ENCODE data around the gene GRIA4.
"Not testable (repeated sequence)": the region's sequence is repeated elsewhere in the genome, so short reads cannot be mapped to it uniquely, and the experiment has no call there.

Gene GRIA4

DNA sequence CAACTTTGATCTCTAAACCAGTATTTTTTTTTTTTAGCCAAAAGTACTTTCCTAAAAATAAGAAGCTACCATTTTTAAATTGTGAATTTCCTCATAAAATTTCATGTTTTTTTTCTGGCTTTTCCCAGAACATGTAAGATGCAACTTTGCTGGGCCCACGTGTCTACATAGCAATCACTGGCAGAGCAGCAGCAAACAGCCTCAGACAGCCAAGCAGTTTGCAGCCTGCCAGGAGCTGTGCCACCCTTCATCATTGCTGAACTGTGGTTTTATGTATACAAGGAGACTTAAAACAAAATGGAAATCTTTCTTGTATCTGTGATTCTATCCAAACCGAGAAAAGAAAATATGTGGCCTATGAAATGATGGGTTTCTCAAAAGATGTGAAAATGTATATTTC, 110.2 kb downstream of the GRIA4 start:
- DNase-seq: no peak

DNA sequence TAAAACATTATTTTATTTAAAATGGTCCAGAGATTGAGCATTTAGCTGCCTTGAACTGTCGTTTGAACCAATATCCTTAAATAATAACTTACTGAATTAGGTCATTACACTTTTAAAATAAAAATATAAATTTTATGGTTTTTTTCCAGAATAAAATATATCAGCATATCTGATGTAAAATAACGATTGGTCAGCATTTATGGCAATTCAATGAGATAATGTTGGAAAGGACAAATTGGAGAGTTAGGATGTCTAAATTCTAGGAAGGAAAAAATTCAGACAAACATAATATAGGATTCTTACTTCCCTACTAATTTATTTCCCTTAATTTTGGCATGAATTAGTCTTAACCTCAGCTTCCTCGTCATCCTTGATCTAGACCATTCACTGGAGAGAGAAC, 113.4 kb downstream of the GRIA4 start:
- no peak for DNase-seq

DNA sequence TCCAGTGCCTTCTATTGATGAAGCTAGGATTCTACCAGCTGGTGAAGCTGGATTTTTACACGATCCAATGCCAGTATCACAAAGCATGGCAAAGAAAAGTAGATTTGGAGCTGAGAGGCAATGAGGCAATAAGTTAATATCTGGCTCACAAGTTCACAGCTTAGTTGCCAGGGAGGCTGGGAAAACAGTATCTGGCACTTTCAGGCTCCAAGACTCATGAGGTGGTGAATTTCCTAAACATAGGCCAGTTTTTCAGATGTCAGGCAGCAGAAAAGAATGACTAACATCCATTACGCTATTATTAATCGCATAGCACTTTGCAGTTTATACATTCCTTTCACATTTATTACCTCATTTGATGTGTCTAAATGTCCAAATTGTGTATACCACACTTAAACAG, 122.7 kb downstream of the GRIA4 start:
- DNase-seq: peak; percentile 1

DNA sequence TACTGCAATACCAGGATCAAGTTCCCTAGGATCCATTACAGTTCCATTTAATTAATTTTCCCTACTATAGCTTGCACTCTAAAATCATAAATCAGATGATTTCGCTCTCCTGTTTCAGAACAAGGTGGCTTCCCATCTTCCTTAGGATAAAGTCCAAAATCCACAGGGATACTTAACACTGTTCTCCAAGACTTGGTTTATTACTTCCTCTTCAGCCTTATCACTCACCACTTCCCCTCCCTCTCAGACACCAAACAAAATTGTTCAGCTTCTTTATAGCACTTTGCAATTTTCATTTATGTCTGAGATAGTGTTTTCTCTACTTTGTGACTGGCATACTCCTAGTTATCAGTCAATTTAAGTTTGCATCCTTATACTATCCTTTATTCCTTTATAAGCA, 124.6 kb downstream of the GRIA4 start:
- no peak for DNase-seq

DNA sequence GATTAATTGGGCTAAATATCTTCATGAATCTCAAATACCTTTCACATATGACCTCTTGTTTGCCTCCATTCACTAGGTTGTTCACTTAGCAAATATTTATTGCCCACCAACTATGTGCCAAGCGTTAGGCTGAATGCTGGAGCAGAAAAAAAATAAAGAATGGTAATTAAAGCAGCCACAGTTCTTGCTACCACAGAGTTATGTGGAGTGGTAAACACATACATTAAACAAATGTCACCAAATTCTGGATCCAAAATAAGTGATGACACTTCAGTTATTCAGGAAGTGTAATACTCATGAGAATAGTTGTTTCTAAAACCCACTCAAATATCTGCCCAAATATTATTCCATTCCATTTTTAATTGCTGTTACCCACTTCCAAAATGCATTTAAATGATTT, 128.4 kb downstream of the GRIA4 start:
- DNase-seq: no peak

DNA sequence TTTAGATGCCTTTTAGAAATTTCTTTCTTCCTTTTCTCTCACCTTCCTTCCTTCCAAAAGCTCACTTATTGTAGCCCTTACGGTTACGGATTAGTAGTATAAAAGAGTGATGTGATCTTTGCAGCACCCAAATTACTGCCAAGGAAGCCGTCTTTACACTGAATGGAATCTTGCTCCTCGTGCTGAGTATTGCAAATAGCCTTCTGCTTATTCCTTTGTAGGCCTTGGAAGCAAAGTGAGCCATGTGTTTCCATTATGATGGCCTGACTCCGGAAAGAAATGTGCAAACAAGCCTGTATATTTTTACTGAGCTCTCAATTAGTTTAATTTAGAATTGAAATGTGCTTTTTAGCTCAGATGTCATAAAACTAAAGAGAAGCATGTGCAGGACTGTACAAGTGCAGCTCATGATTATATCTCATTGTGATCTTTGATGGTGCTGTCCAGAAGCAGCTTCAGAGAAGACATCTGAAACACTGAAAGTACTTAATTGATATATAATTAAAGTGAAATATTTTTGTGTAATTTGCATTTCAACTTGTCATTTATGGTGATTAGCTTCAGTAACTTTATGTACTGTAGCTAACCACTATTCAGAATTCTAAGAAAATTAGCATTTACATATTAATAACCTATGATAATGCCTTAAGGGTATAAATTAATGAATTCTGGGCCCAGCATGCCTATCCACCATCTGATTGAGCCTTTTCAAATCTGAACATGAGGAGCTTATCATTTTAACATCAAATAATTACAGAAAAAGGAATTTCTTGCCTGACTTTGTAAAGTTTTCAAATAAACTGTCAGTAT, 129.3 kb downstream of the GRIA4 start:
- no peak for DNase-seq

DNA sequence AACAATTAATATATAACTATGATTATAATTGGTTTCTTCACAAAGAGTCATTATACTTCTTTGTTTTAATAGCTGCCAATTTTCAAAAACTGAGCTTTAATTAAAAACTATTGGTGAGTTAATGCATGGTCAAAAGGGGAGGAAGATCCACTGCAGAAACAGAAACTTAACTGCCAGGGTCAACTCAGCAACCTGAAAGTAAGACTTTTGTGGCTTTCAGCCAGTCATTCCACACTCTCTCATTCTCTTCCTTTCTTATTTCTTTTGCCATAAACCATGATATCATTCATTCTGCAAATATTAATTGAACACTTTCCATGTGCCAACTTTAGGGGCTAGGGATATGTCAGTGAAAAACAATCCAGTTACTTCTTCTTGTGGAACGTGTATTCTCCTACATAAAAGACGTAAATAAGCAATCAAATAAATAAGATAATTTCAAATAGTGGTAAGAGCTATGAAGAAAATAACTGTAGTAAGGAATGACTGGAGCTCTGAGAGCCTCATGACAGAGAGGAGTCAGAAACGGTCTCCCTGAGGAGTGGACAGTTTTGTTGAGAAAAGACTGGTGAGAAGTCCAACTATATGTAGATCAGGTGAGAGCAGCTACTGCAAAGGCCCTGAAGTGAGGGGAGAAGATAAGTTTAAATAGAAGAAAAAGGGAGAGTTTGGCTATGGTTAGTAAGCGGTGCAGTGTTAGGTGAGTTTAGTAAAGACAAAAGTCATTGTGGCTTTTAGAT, 130.5 kb downstream of the GRIA4 start:
- DNase-seq: no peak

DNA sequence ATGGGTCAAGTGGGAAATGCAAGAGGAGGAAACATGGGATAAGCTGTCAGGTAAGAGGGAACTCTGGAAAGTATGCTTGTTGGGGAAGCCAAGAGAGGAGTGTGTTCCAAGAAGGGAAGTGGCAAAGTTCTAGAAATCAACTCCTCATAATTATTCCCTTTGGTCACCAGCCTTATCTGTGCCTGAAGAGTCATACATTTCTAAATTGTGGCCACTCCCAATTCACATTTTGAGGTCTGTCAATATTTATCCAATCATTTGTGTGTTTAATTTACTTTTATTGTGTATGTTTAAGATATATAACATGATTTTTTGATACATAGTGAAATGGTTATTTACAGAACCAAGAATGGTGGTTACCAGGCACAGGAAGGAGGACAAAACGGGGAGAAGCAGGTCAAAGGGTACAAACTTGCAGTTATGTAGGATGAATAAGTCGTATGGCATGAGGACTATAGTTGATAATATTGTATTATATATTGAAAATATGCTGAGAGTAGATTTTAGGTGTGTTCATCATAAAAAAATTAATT, 131.7 kb downstream of the GRIA4 start:
- DNase-seq: no peak

DNA sequence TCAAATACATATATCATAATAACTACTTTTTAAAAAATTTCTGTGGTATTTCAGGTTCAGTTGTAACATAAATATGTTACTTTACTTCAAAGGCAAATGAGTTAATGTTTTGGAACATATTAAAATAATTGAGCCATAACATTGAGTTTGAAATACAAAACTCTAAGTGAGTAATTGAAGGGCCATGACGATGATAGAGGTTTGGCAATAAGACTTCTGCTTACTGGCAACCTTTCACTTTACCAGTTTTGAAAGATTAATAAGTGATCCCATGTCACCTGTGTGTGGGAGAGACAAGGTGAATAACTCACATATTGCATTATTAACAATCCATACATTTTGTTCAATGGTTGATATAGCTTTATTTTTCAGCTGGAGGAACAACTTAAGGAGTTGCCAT, 144.4 kb downstream of the GRIA4 start:
- no peak for DNase-seq

DNA sequence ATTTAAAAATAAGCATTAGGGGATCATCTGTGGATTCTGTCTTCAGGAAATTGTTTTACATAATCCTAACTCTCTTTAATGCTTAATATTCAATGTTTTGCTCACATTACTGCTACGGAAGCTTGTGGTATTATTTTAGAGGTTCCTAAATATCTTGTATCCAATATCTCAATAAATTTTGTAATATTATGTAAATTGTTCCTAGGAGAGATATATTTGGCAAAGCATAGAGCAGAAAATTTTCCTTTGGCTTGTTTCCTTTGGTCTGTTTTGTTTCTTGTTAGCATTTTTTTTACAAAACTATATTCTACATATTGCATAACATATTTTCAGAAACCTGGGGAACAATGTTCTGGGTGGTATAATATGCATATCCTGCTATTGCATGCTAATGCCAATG, 144.8 kb downstream of the GRIA4 start:
- DNase-seq: no peak

DNA sequence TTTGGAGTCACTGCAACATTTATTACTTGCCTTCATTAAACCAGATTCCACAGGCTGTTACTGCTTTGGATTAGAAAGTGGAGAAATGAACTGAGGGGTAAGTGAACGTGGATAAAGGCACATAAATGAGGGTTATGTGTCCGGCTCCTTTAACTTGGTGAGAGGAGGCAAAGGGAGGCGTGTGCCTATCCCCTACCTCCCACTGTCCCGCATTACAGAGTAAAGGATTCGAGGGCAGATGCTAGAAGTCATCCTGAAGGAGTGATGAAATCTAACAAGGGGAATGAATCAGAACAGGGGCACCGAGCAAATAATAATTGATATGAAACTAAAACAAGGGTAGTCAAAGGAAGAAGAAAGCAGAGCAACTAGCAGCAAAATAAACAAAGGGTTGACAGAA, 147.2 kb downstream of the GRIA4 start:
- no peak for DNase-seq

DNA sequence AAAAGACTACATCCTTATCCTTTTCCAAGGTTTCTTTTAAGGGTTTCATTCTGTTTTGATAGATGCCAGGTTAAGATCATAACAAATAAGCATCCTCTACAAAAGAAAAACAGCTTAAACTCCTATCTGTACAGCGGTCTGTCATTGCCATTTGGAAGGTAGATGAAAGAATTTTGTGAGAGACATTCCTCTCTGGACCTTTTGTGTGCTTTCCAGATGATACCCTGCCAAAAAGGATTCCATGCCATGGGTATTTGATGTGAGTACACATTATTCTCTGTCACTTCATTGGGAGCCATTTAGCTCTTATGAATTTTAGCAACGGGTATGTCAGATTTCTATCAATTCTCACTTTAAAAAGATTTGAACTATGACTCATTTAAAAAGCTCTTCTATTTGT, 153.7 kb downstream of the GRIA4 start:
- DNase-seq: no peak

DNA sequence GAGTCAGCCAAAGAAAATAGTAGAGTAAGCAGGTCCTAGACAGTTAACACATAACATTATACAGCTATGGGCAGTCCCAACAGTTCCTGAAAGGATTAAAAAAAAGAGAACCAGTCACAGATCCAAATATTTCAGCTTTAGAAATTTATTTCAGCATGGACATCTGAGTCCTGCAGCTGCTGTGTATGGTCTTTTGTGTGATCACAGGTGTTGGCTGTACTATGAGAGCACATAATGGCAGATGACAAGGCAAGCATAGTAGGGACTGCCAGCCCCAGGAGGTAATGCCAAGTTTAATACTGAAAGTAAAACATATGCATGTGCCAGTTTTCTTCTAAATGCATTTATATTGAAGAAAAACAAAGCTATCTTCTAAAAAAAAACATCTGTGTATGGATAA, 158.1 kb downstream of the GRIA4 start:
- no peak for DNase-seq

DNA sequence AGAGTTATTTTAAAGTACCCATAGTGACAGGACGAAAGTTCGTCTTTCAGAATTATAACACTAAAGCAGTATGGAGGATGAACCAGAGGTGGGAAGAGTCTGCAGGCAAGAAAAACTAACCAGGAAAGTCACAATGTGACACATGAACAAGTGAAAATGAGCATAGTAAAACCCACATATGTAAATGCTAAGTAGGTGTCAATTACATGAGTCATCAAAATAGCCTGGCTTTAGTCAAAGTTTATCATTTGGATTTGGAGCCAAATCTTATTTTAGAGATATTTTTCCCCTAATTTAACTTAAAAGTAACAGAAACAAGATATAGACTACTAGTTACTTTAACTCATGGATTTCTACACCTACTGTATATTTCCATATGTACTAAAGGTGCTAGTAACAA, 159.8 kb downstream of the GRIA4 start:
- DNase-seq: no peak

DNA sequence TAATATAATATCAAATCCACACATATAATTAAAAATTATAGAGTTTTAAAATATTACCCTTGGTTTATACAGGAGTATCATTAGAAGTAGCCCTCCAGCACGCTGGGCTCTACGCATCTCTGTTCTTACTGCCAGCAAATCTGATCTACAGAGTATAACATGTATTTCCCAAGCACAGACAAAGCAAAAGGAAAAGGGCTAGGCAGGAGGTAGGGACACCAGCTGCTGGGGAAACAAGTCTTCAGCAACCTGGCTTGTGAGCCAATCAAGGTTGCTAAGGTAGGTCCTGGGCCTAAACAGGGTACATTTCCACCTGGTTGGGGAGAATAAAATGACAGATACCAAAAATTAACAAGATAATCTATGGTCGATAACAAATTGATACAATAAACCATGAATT, 163.6 kb downstream of the GRIA4 start:
- not testable (repeated sequence) for DNase-seq

DNA sequence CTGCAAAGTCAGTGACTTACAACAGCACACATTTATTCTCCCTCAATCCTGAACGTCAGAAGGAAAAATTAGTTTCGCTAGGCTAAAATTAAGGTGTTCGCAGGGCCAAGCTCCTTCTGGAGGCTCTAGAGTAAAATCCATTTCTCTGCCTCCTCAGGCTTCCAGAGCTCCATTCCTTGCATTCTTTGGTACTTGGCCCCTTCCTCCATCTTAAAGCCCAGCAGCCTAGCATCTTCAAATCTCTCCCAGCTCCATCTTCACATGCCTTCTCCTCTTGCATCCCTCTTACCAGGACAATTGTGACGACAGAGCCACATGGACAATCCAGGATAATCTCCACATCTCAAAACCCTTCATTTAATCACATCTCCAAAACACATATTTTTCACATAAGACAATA, 165.0 kb downstream of the GRIA4 start:
- no peak for DNase-seq

DNA sequence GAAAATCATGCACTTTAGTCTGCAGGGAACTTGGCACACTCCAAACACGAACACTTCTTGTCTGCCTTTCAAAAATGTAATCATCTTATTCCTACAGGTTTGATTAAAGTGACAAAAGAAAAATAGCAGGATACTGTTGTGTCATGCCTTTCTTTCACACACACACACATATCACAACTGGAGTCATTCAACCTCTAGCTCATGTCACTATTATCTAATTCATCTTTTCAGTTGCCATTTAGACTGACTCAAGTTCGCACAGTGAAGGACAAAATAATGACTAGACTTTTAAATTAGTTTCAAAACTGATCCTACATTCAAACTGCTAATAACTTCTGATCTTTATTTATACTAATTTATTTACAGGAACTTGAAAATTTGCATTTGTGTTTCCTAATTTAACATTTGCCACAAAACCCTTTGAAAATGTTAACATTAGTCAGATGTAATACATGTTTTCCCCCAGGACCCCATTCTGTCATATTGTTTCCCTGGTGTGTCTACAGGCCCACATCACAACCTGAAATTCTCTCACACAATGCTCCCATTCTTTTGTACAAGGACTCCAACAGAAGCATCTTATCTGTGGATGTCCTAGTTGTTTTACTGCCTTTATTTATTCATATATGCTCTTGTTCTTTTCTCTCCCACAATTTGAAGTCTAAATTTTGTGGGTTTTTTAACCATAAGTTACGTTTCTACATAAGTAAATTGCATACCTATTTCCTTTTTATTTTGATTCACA, 171.1 kb downstream of the GRIA4 start:
- DNase-seq: no peak

DNA sequence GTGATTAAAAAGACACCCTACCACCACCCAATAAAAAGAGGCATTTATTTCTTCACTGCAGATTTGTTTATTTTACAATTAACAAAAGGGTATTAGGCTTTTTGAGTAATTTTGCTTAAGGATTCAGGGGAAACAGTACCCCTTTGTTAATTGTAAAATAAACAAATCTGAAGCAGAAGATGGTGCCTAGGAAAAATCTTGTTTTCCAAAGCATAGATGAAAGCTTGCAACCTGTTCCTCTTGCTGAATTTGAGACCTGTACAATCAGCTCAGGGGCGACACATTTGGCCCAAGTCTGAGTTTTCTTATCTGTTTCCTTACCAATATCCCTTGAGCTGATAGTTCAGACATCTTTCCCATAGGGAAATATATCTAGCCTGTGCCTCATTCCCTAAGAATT, 171.9 kb downstream of the GRIA4 start:
- DNase-seq: no peak

DNA sequence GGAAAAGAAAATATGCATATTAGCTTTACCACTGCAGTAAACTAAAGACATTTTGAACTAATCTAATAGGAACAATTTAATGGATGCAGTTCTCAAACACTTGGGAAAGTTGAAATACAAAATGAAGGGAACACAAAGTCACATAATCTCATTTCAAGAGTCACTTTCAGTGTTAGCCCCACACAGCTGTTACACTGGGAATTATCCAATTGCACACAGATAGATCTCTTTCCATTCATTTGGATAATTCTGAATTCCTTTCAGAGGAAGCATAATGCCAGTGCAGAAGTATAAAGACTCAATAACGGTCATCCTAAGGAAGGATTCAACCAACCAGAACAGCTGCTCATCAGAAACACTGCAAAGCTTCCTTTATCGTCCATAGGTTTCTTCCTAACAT, 173.3 kb downstream of the GRIA4 start:
- DNase-seq: no peak

DNA sequence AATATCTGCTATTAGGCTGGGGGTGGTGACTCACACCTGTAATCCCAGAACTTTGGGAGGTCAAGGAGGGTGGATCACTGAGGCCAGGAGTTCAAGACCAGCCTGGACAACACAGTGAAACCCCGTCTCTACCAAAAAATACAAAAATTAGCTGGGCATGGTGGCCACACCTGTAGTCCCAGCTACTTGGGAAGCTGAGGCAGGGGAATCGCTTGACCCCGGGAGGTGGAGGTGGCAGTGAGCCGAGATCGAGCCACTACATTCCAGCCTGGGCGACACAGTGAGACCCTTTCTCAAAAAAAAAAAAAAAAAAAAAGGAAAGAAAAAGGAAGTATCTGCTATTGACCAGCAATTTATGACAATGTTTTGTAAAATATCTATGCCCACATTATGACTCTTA, 176.0 kb downstream of the GRIA4 start:
- DNase-seq: not testable (repeated sequence)

DNA sequence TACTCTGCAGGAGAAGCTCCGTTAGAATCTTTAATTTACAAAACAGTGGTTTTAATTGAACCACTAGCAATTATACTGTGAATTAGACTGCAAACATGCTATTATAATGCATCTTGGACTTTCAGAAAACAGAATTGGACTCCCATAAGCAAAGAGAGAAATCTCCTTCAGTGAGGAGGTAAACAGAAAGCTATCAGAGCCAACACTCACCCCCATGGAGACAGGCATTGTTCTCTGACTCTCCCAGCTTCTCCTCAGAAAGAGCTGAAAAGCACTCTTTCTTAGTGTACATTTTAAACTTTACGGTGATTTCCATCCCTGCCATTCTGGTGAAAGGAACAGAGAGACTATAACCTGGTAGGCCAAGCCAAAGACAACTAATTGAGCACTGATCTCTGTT, 176.9 kb downstream of the GRIA4 start:
- no peak for DNase-seq

DNA sequence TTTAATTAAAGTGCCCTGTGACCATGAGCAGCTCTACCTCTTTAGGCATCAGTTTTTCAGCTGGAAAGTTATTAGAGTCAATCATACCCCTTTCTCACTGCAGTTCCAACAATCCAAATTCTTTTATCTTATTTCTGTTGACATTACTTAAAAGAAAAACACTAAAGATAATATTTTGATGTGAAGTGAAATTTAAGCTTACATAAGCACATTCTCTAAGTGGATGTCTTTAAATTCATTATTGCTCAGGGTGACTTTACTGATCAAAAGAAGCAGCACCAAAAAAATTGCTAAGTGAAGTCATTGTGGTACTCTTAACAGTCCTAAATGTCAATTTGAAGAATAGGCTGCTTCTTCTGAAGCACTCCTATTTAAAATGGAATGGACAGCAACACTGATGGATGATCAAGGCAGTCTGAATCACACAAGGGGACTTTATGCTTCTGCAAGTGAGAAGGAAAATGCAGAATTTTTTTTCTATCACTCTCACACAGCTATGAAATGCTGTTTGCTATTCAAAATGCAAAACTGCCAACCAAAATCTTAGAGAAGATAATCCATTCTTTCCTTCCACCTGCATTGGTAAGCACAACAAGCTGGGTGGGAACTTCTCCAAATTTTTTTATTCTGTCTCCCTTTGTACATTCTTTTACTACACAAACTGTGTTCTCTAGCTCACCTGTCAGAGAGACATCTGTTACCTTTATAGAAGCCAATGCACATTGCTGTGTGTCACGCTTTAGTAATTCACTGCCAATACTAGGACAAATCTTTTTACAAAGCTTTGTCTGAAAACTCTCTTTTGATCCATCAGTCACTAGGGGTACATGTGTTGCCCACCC, 179.9 kb downstream of the GRIA4 start:
- no peak for DNase-seq

DNA sequence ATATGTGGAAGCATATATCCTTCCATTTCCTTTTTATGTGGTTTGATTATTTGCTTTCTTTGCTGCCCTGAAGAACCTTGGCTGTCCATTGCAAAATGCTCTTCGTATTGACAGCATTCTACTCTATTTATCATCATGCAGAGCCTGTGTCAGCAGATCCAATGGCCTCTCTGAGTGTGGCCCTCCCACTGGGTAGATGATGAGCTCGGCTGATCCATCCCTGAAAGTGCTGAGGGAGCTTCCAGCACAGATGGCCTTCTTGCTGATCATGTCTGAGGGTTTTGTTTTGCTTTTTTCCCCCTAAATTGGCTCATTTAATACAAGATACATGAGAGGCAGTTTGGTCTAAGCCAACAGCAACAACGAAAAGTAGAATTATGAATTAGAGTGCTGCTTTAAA, 181.0 kb downstream of the GRIA4 start:
- DNase-seq: no peak
